CD4-positive, alpha-beta T cell treated with Interleukin-21 for 1 hour (primary cell): ENCODE data around the gene UBE2M.
A peak's percentile ranks its signal among the peaks of the same experiment; 100 is the strongest.
"Not testable (repeated sequence)": the region's sequence is repeated elsewhere in the genome, so short reads cannot be mapped to it uniquely, and the experiment has no call there.

Source experiments
- DNase-seq: peaks from one replicate; pipeline ENCODE4 v3.0.0-alpha.2; 2020

Gene UBE2M

GRCh38 chr19:58555369-58555885 is 3.0 kb downstream of the UBE2M start:
- DNase-seq, result no peak

DNA sequence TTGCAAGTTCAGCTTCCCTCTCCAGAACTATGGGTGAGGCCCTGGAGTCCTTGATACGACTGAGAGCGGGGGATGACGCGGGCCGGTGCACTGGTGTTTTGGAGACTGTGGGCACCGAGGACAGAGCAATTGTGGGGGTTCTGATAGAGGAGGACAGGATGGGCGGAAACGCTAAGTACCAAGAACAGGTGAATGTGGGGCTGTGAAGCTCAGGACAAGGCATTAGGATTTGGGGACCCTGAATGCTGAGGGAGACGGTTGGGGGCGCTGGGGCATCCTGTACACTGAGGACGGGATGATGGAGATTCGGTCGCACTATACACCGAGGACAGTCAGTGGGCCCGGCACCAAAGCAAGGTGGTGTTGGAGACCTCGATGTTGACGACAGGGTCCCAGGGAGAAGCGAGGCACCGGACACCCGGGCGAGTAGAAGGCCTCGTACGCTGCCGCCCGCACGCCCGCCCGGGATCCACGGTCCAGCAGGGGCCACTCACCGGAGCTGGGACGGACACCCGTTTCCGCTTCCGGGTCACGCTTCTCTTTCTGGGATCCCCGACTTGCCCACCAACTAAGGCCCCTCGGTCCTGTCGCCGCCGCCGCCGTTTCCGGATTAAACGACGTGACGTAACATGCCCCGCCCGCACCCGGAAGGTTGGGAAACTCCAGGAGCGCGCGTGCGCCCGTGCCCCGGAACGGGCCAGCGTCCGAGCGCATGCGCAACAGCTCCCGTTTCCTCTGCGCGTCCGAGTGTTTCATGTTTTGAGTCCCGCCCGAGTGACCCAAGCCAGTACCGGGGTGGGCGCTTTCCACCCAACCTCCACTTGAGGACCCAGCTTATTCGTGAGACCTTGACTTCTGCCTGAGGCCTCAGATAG is 3.7 kb downstream of the UBE2M start, which contains the start of gene CHMP2A:
TSS of gene CHMP2A (minus strand) at position 612 of the 875 bp plus-strand sequence. CDS start 893 bp downstream, outside the sequence.
- DNase-seq, result peak; percentile 98

DNA sequence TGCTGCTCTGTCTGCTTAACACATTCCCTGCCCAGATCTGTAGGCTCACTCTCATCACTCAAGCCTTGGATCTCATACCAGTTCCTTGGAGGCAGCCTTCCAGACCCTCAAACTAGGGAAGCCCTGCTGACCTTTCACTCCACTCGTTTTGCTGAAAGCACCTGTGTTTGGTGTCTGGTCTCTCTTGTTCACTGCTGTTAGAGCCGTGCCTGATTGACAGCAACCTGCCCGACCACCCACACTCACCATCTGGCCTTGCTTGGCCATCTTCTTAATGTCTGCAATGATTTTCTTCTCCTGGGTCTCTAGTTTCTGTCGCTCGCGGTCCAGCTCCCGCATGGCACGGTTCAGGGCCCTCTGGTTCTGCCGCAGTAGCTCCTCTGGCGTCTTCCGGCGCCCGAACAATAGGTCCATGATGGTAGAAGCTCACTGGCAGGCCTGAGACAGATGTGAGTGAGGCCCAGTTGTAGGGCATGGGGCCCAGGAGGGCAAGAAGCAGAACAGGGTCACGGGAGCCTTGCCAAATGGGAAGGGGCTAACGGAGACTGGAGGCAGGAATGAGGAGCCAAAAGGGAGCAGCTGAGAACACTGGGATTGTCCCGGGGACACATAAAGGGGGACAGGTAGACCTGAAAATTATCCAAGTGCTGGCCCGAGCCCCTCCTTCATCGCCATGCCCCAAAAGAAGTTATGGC is 4.5 kb downstream of the UBE2M start:
- no peak for DNase-seq

- DNase-seq, result no peak
Observed at GRCh38 chr19:58552655-58553054, 5.8 kb downstream of the UBE2M start.

DNA sequence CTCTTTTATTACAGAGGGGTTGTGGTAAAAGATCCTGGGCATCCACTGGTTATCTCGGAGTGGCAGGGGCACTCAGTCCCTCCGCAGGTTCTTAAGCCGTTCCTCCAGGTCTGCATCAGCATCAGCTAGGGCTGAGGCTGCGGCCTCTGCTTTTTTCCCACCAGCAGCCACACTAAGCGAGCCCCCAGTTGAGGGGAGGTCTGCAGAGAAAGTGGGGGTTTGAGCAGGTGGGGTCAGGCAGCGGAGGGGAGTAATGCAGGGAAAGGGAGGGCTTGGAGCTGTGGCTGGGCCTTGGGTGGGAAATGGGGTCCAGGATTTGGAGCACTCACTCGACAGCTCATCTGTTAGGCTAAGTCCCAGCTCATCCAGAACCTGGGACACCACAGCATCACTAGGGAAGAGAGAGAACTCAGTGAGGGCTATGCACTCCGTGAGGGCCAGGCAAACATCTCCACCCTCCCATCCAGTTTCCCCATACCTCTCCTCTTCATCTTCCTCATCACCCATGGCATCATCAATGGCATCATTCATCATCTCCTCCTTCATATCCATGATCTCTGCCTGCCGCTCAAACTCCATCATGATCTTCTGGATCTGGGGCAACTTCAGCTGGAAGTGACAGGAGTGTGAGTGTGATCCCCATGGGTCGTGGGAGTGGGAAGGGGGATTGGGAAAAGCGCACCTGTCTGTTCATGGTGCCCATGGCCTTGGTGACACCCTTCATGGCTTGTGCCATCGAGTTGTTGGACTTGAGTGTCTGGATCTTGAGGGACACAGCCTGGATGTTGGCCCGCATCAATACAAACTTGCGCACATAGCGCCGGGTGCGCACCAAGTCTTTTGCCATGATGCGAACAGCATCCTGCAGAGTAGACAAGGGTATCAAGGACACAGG is 6.6 kb downstream of the UBE2M start:
- no peak for DNase-seq

DNA sequence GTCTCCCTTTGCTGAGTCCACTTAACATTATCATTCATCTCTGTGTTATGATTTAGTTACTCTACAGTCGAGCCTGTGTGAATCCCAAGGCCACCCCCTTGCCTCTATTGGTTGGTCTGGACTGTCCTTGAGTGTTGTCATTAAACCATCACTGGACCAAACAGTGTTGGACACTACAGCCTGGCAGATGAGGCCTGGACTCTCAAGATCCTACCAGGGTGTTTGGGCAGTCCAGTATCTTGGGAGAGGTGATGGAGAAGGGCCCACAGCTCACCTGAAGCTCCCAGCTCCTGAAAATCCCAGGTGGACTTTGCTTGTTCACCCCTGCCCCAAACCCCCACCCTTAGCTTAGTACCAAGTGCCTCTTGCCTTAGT is 7.3 kb downstream of the UBE2M start:
- no peak for DNase-seq

DNA sequence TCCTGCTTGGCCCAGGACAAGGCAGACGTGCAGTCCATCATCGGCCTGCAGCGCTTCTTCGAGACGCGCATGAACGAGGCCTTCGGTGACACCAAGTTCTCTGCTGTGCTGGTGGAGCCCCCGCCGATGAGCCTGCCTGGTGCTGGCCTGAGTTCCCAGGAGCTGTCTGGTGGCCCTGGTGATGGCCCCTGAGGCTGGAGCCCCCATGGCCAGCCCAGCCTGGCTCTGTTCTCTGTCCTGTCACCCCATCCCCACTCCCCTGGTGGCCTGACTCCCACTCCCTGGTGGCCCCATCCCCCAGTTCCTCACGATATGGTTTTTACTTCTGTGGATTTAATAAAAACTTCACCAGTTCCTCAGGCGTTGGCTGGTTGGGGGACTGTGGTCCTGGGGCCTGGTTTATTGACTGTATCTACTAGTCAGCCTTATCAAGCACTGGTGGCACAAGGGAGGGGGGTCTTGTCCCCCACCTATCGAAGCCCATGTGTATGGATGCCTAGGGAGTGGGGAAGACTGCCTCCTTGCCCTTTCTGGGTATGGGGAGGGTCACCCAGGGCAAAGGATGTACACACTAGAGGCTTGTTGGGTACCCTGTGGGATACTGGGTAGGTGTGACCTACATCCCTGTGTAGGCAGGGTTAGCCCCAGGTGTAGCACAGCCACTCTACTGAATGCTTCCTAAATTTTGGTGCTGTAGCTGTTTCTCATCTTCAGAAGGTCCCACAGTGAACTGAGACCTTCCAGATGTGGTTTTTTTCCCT is 7.9 kb downstream of the UBE2M start:
- no peak for DNase-seq

DNA sequence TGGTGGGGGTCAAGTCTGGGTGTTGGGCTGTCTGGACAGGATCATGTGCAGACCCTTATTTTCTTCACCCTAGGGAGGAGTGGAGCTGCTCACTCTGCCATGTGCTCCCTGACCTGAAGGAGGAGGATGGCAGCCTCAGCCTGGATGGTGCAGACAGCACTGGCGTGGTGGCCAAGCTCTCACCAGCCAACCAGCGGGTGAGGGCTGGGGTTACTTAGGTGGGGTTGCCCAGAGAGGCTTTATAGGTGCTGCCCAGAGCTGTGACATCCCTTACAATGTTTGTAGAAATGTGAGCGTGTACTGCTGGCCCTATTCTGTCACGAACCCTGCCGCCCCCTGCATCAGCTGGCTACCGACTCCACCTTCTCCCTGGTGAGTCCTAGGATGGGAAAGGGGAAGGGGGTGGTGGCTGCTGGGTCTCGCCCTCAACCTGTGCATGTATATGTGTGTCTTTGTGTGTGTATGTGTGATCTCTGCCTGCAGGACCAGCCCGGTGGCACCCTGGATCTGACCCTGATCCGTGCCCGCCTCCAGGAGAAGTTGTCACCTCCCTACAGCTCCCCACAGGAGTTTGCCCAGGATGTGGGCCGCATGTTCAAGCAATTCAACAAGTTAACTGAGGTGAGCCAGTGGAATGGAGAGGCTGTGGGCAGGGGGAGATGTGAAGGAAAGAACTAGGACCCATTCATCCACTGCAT is 8.6 kb downstream of the UBE2M start:
- no peak for DNase-seq

GRCh38 chr19:58548859-58549663 is 9.3 kb downstream of the UBE2M start:
- no peak for DNase-seq

- no peak for DNase-seq
Observed at GRCh38 chr19:58547323-58548312, 10.8 kb downstream of the UBE2M start.

DNA sequence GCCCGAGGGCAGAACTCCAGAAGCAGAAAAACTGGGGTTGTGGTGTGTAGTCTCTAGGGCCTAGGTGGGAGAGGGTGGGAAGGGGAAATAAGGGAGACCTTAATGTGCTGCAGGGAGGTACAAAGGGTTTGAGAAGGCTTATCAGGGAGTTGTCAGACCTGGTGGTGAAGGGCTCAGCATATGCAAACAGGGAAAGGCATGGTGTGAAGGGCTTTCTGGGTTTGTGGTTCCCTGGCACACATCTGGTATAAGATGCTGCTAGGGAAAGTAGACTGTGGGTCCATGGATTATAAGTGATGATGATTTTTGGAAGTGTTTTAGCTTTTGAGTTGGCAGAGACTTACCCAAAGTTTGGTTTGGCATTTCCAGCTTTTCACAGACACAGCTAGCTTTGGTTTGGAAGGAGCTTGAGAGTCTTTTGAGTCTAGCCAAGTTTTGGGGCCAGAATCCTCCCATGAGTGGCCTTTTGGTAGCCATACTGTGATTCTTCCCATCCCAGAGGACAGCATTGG is 12.3 kb downstream of the UBE2M start:
- DNase-seq, result no peak

GRCh38 chr19:58545286-58546018 is 13.0 kb downstream of the UBE2M start:
- no peak for DNase-seq

GRCh38 chr19:58544591-58545285 is 13.7 kb downstream of the UBE2M start:
- peak; percentile 84 for DNase-seq

DNA sequence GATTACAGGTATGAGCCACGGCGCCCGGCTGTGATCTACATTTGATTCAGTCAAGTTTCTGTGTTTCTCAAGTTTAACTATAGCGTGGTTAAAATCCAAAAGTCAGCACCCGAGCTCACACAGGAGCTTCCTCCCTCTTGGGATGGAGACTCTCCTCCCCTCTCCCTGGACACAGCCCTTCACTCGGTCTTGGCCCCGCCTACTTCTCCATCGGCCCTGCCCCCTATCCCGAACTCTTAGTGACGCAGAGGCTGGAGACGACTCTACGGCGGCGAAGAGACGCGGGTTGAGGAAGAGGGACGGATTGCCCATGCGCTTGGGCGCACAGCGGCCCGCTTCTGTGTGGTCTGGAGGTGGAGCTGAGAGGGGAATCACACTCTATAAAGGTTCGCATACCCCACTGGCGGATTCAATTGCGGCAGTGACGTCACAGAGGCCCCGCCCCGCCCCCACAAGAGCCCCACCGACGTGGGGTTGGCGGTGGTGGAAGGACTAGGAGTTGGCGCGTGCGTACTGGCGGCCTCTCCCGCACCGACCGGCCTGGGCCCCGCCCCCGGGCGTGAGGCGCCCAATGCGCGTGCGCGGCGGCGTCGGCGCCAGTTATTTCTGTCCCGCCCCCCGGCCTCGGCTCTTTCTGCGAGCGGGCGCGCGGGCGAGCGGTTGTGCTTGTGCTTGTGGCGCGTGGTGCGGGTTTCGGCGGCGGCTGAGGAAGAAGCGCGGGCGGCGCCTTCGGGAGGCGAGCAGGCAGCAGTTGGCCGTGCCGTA is 14.4 kb downstream of the UBE2M start, which contains the start of gene TRIM28:
TSS of gene TRIM28 (plus strand) at position 239 of the 765 bp plus-strand sequence. CDS start 694 bp downstream, outside the sequence.
- peak; percentile 100 for DNase-seq

- not testable (repeated sequence) for DNase-seq
Observed at GRCh38 chr19:58542641-58543372, 15.6 kb downstream of the UBE2M start.

GRCh38 chr19:58539169-58539559 is 19.2 kb downstream of the UBE2M start:
- not testable (repeated sequence) for DNase-seq
